GM10847 (cell line): ENCODE measurements around the gene BATF.

ENCODE experiments used
- POLR2A ChIP-seq: IDR thresholded peaks from 2 replicates; pipeline ENCODE4 v1.6.1; 2011; ENCODE audit not compliant: insufficient read length; ENCODE audit errors: extremely low read depth

BATF gene

GRCh38 chr14:75589931-75590330 is 67.7 kb downstream of the BATF start:
- no peak for TF ChIP-seq POLR2A

GRCh38 chr14:75591331-75591946 is 69.2 kb downstream of the BATF start:
- no peak for TF ChIP-seq POLR2A

- no peak for TF ChIP-seq POLR2A
These were observed 69.8 kb downstream of the BATF start for GRCh38 chr14:75591987-75592575.

GRCh38 chr14:75595226-75595625 is 73.0 kb downstream of the BATF start:
- TF ChIP-seq POLR2A: no peak
